Bronchial epithelial cell (primary cell): Measurements from ENCODE around the gene PSORS1C1. TPM values are rescaled to one million over a fixed set of nuclear protein-coding genes. Genes with fewer than 3 reads are reported as not detected.
"Not testable (repeated sequence)": the region's sequence is repeated elsewhere in the genome, so short reads cannot be mapped to it uniquely, and the experiment has no call there.

Experiments
- DNase-seq: peaks from one replicate; pipeline ENCODE4 v3.0.0-alpha.2; 2010; ENCODE audit warnings: low read depth
- FAIRE-seq: peaks from 2 replicates; lab custom pipeline; 2011; peaks lifted over from hg19 to GRCh38; lab: Jason Lieb, UNC
- H3K27me3 ChIP-seq: 2 replicates; pipeline ENCODE4 v1.5.1; 2011; ENCODE audit warnings: low read length; ENCODE audit not compliant: control insufficient read depth, insufficient read depth
- H3K36me3 ChIP-seq: 2 replicates; pipeline ENCODE4 v1.5.1; 2011; ENCODE audit warnings: low read length; ENCODE audit not compliant: control insufficient read depth, insufficient read depth
- H3K4me3 ChIP-seq: 2 replicates; pipeline ENCODE4 v1.5.1; 2011; ENCODE audit warnings: mild to moderate bottlenecking, low read depth, low read length, control low read depth
- CTCF ChIP-seq: IDR thresholded peaks from 2 replicates; pipeline ENCODE4 v1.5.1; 2011; ENCODE audit warnings: mild to moderate bottlenecking, moderate library complexity, low read length, control low read depth, inconsistent platforms; ENCODE audit not compliant: insufficient read depth, severe bottlenecking
- total RNA-seq: library from RNA; depleted of rRNA; stranded (reverse); fragments of >200 nt; gene quantifications from 2 replicates; pipeline ENCODE4 v1.2.1, GENCODE V29; 2014

PSORS1C1 gene
- total RNA-seq, 1 donor from 2014 or later, result 6.3 TPM

- FAIRE-seq (no peak), DNase-seq (peak; percentile 72)
- H3K36me3 ChIP-seq, result no peaks in the 10 kb centered on the region
- TF ChIP-seq CTCF, result no peak
- peak overlapping the region; percentile 34 for H3K4me3 ChIP-seq
- H3K27me3 ChIP-seq, result no peaks in the 10 kb centered on the region
These were observed 71.6 kb downstream of the PSORS1C1 start for GRCh38 chr6:31186052-31186734.

GRCh38 chr6:31187780-31188194 is 73.2 kb downstream of the PSORS1C1 start:
- TF ChIP-seq CTCF, result no peak
- Histone ChIP-seq H3K27me3 (no peaks in the 10 kb centered on the region), H3K4me3 (no peak overlapping the region), H3K36me3 (no peaks in the 10 kb centered on the region)
- FAIRE-seq (no peak), DNase-seq (peak; percentile 57)

- H3K36me3 ChIP-seq, H3K27me3 ChIP-seq, H3K4me3 ChIP-seq, FAIRE-seq, DNase-seq: not testable (repeated sequence)
These were observed 74.6 kb downstream of the PSORS1C1 start for GRCh38 chr6:31189223-31189622.

Other genes starting within 250 kb of the PSORS1C1 start
- 149 and 194 TPM in 2 replicates for gene DDR1, start 230.3 kb upstream of the PSORS1C1 start, total RNA-seq
- gene GTF2H4, start 206.6 kb upstream of the PSORS1C1 start, total RNA-seq, result 10.0 and 10.6 TPM in 2 replicates
- 24.6 and 26.3 TPM in 2 replicates for gene VARS2, start 200.6 kb upstream of the PSORS1C1 start, total RNA-seq
- gene SFTA2, start 182.6 kb upstream of the PSORS1C1 start, total RNA-seq, result not detected in 2 replicates
- gene MUCL3, start 173.8 kb upstream of the PSORS1C1 start, total RNA-seq, result under 0.01 TPM in 1 of 2 replicates, not detected in the other
- 0.53 and 2.2 TPM in 2 replicates for gene MUC21, start 131.1 kb upstream of the PSORS1C1 start, total RNA-seq
- gene MUC22, start 104.3 kb upstream of the PSORS1C1 start, total RNA-seq, result under 0.01 TPM in 1 of 2 replicates, not detected in the other
- gene C6orf15, start 2.2 kb upstream of the PSORS1C1 start, total RNA-seq, result 0.13 TPM in 1 of 2 replicates, not detected in the other
- not detected in 2 replicates for gene CDSN, start 5.6 kb downstream of the PSORS1C1 start, total RNA-seq
- not detected in 2 replicates for gene PSORS1C2, start 24.3 kb downstream of the PSORS1C1 start, total RNA-seq
- 14.5 and 25.2 TPM in 2 replicates for gene CCHCR1, start 43.0 kb downstream of the PSORS1C1 start, total RNA-seq
- 1.1 and 3.1 TPM in 2 replicates for gene TCF19, start 43.8 kb downstream of the PSORS1C1 start, total RNA-seq
- 0.53 and 1.3 TPM in 2 replicates for gene POU5F1, start 55.9 kb downstream of the PSORS1C1 start, total RNA-seq
- gene HLA-C, start 157.3 kb downstream of the PSORS1C1 start, total RNA-seq, result 203 and 285 TPM in 2 replicates
- 46.9 and 59.5 TPM in 2 replicates for gene HLA-B, start 242.4 kb downstream of the PSORS1C1 start, total RNA-seq